RWPE2 (cell line): ENCODE data around the gene NRG3.

Experiments used
- ATAC-seq: fragments of 200-7000 bp; cut with Tn5 transposase; 3 replicates; pipeline ENCODE4 v1.9.1; 2021; ENCODE audit warnings: low read depth
- DNase-seq: peaks from one replicate; pipeline ENCODE4 v3.0.0-alpha.2; 2020; ENCODE audit warnings: low spot score
- H3K27ac ChIP-seq: fragments of 450-650 bp; 2 replicates; pipeline ENCODE4 v1.5.1; 2017; ENCODE audit warnings: mild to moderate bottlenecking; ENCODE audit not compliant: poor library complexity, severe bottlenecking
- H3K27me3 ChIP-seq: fragments of 250-450 bp; sonication (Bioruptor Pico); 2 replicates; pipeline ENCODE4 v1.5.1; 2021; ENCODE audit warnings: mild to moderate bottlenecking, moderate library complexity; ENCODE audit not compliant: insufficient read depth, poor library complexity, severe bottlenecking
- H3K36me3 ChIP-seq: fragments of 250-450 bp; sonication (Bioruptor Pico); 2 replicates; pipeline ENCODE4 v1.5.1; 2020; ENCODE audit warnings: low read depth, mild to moderate bottlenecking, moderate library complexity
- H3K4me1 ChIP-seq: fragments of 250-450 bp; sonication (Bioruptor Pico); 2 replicates; pipeline ENCODE4 v1.5.1; 2021; ENCODE audit warnings: mild to moderate bottlenecking, moderate library complexity; ENCODE audit not compliant: insufficient read depth, poor library complexity, severe bottlenecking
- H3K4me3 ChIP-seq: fragments of 250-450 bp; sonication (Bioruptor Pico); 2 replicates; pipeline ENCODE4 v1.5.1; 2021; ENCODE audit warnings: mild to moderate bottlenecking, moderate library complexity; ENCODE audit not compliant: severe bottlenecking
- H3K9me3 ChIP-seq: fragments of 250-450 bp; sonication (Bioruptor Pico); 2 replicates; pipeline ENCODE4 v1.5.1; 2021; ENCODE audit warnings: mild to moderate bottlenecking, moderate library complexity; ENCODE audit not compliant: severe bottlenecking
- TF ChIP-seq, protein P1 (sequence below): fragments of 450-650 bp; IDR thresholded peaks from one replicate; pipeline ENCODE4 v1.5.1; 2017; ENCODE audit warnings: mild to moderate bottlenecking, moderate library complexity; ENCODE audit not compliant: poor library complexity, severe bottlenecking

Gene NRG3

DNA sequence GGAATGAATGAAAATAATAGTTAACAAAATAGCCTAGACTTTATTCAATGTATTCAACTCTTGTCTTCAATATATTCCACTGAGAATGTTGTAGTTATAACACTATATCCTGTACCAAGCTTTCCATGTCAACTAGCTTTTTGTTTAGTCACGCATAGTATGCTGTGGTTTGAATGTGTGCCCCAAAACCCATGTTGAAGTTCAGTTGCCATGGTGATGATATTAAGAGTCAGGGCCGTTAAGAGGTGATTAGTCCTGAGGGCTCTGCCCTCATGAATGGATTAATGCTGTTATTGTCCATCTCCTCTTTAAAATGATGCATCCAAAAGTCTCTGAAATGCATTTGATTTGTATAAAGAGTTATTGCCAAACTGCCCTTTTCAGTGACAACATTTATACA lies 887.6 kb downstream of the NRG3 start:
- Histone ChIP-seq H3K27ac (no peak overlapping the region), H3K9me3 (no peaks in the 10 kb centered on the region), H3K4me3 (no peak overlapping the region), H3K36me3 (no peaks in the 10 kb centered on the region), H3K27me3 (no peaks in the 10 kb centered on the region), H3K4me1 (no peaks in the 10 kb centered on the region)
- ATAC-seq (no peak), DNase-seq (no peak)
- TF ChIP-seq, protein P1, sequence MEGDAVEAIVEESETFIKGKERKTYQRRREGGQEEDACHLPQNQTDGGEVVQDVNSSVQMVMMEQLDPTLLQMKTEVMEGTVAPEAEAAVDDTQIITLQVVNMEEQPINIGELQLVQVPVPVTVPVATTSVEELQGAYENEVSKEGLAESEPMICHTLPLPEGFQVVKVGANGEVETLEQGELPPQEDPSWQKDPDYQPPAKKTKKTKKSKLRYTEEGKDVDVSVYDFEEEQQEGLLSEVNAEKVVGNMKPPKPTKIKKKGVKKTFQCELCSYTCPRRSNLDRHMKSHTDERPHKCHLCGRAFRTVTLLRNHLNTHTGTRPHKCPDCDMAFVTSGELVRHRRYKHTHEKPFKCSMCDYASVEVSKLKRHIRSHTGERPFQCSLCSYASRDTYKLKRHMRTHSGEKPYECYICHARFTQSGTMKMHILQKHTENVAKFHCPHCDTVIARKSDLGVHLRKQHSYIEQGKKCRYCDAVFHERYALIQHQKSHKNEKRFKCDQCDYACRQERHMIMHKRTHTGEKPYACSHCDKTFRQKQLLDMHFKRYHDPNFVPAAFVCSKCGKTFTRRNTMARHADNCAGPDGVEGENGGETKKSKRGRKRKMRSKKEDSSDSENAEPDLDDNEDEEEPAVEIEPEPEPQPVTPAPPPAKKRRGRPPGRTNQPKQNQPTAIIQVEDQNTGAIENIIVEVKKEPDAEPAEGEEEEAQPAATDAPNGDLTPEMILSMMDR: no peak

GRCh38 chr10:82768040-82768439 lies 893.0 kb downstream of the NRG3 start:
- Histone ChIP-seq H3K27ac (no peak overlapping the region), H3K9me3 (no peaks in the 10 kb centered on the region), H3K4me1 (no peaks in the 10 kb centered on the region), H3K36me3 (no peaks in the 10 kb centered on the region), H3K27me3 (no peaks in the 10 kb centered on the region), H3K4me3 (no peak overlapping the region)
- DNase-seq: no peak
- ATAC-seq: no peak
- TF ChIP-seq, protein P1: no peak

DNA sequence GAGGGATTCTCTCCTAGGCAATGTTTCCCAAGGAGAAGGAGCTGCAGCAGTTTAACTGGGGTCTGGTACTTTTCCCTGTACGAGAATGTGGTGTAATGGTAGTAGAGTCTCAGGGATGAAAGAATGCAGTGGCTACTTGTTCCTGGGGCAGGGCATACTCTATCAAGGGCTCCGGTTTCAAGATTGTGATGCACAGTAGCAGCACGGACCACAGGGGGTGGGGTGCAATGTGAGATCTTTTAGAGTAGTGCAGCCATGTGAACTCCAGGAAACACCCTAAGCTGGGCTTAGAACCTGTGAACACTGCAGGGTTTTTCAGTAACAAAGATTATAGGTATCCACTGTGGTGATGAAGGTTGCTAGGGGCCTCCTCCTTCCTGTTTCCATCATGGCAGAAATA lies 903.9 kb downstream of the NRG3 start:
- TF ChIP-seq, protein P1: no peak

DNA sequence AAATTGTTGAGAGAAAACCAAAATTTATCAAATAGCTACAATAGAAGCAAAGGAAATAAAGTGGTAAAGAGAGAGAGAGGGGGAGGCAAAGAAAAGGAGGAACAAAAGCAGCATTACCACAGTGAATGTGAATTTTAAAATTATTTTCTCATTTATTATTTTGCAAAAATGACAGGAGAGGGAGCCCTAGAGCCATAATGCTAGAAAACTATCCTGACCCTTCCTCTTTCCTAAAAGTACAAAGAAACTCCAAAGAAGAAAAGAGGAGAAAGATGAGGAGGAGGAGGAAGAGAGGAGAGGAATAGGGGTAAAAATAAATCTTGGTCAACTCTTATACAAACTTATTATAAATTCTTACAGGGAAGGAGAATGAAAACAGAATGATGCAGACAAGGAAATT lies 921.5 kb downstream of the NRG3 start:
- no peaks in the 10 kb centered on the region for H3K9me3 ChIP-seq
- H3K4me1 ChIP-seq: no peaks in the 10 kb centered on the region
- no peak for ATAC-seq
- TF ChIP-seq, protein P1: peak; percentile 70
- H3K4me3 ChIP-seq: no peak overlapping the region
- no peaks in the 10 kb centered on the region for H3K27me3 ChIP-seq
- no peak for DNase-seq
- H3K27ac ChIP-seq: no peak overlapping the region
- H3K36me3 ChIP-seq: no peaks in the 10 kb centered on the region

More for the DNA sequence above, 903.9 kb downstream of the NRG3 start:
- Histone ChIP-seq H3K27me3 (no peaks in the 10 kb centered on the region), H3K9me3 (no peaks in the 10 kb centered on the region), H3K4me1 (no peaks in the 10 kb centered on the region), H3K4me3 (no peak overlapping the region), H3K27ac (no peak overlapping the region), H3K36me3 (no peaks in the 10 kb centered on the region)
- DNase-seq (no peak), ATAC-seq (no peak)

- TF ChIP-seq, protein P1: no peak
- ATAC-seq (no peak), DNase-seq (no peak)
- Histone ChIP-seq H3K4me1 (no peaks in the 10 kb centered on the region), H3K4me3 (no peak overlapping the region), H3K36me3 (no peaks in the 10 kb centered on the region), H3K27me3 (no peaks in the 10 kb centered on the region), H3K27ac (no peak overlapping the region), H3K9me3 (no peaks in the 10 kb centered on the region)
Observed at GRCh38 chr10:82801289-82801688, 926.3 kb downstream of the NRG3 start.
